Measurements from ENCODE around the gene NABP2.

DNA sequence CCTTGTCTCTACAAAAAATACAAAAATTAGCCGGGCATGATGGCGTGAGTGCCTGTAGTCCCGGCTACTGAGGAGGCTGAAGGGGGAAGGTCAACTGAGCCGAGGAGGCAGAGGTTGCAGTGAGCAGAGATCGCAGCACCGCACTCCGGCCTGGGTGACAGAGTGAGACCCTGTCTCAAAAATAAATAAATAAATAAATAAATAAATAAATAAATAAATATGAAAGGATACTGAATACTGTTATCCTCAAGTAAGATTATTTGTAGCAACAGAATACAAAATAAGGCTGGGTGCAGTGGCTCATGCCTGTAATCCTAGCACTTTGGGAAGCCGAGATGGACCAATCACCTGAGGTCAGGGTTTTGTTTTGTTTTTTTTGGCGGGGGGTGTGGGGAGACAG lies 4.3 kb upstream of the NABP2 start:
- TF ChIP-seq, protein P1, sequence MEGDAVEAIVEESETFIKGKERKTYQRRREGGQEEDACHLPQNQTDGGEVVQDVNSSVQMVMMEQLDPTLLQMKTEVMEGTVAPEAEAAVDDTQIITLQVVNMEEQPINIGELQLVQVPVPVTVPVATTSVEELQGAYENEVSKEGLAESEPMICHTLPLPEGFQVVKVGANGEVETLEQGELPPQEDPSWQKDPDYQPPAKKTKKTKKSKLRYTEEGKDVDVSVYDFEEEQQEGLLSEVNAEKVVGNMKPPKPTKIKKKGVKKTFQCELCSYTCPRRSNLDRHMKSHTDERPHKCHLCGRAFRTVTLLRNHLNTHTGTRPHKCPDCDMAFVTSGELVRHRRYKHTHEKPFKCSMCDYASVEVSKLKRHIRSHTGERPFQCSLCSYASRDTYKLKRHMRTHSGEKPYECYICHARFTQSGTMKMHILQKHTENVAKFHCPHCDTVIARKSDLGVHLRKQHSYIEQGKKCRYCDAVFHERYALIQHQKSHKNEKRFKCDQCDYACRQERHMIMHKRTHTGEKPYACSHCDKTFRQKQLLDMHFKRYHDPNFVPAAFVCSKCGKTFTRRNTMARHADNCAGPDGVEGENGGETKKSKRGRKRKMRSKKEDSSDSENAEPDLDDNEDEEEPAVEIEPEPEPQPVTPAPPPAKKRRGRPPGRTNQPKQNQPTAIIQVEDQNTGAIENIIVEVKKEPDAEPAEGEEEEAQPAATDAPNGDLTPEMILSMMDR (IDR thresholded peaks at IDR 0.05; ENCODE audit: insufficient read depth, low read length, poor library complexity, severe bottlenecking), result no peak
- no peak for TF ChIP-seq EZH2phosphoT487 (conservative IDR thresholded peaks at IDR 0.05; ENCODE audit: low read length)
